GM21529 (cell line): Measurements from ENCODE around the gene BNIP3.
"Not testable (repeated sequence)": the region's sequence is repeated elsewhere in the genome, so short reads cannot be mapped to it uniquely, and the experiment has no call there.

Experiments used
- ATAC-seq: cut with Tn5 transposase; IDR thresholded peaks from one replicate; pipeline ENCODE4 v1.9.1; 2021; ENCODE audit not compliant: unreplicated experiment

The BNIP3 gene

GRCh38 chr10:131930586-131931330, 51.0 kb downstream of the BNIP3 start:
- no peak for ATAC-seq

GRCh38 chr10:131930150-131930549, 51.6 kb downstream of the BNIP3 start:
- ATAC-seq, result no peak

DNA sequence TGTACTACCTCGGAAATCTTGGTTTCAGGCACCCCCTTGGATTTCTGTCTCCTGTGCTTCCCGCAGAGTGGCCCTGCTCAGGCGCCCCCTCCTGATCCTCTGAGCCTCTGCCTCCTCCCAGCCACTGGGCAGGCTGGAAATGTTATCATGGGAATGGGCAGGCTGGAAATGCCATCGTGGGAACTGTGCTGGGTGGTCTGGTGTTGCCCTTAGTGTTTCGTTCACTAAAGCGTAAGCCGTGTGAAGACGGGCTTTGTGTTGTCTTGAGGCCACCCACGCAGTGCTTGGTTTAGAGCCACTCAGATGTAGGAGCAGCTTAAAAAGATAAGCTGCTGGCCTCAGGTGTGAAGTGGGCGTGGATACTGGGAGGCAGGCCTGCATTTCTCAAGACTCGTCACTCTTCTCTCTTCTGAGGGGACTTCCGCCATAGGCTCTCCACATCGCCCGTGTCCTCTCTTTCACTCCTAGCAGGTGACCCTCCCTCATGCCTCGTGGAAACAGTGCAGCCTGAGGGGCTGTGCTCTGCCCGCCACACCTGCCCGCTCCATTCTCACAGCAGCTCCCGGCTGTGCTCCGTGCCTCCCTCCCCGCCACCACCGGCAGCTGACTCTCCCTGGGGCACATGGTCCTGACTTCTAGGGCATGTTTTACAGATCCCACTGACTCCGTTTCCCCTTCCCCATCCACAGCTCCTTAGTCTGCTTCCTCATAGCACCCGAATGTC, 52.4 kb downstream of the BNIP3 start:
- no peak for ATAC-seq

- ATAC-seq, result peak; percentile 94
Measured at GRCh38 chr10:131928248-131929095, 53.3 kb downstream of the BNIP3 start.

- no peak for ATAC-seq
Measured at GRCh38 chr10:131926743-131927595, 54.8 kb downstream of the BNIP3 start.

- no peak for ATAC-seq
Measured at GRCh38 chr10:131926253-131926652, 55.5 kb downstream of the BNIP3 start.

GRCh38 chr10:131925716-131926115, 56.0 kb downstream of the BNIP3 start:
- ATAC-seq, result no peak

GRCh38 chr10:131925011-131925649, 56.6 kb downstream of the BNIP3 start:
- no peak for ATAC-seq

- ATAC-seq, result no peak
Measured at GRCh38 chr10:131923038-131923756, 58.5 kb downstream of the BNIP3 start.

GRCh38 chr10:131921184-131921583, 60.5 kb downstream of the BNIP3 start:
- ATAC-seq, result peak; percentile 91

GRCh38 chr10:131920693-131921092, 61.0 kb downstream of the BNIP3 start:
- no peak for ATAC-seq

DNA sequence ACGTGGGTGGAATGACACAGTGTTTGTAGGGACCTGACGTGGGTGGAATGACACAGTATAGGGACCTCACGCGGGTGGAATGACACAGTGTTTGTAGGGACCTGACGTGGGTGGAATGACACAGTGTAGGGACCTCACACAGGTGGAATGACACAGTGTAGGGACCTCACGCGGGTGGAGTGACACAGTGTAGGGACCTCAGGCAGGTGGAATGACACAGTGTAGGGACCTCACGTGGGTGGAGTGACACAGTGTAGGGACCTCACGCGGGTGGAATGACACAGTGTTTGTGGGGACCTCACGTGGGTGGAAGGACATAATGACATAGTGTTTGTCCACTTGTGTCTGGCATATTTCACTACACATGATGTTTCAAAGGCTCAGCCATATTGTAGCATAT, 61.6 kb downstream of the BNIP3 start:
- ATAC-seq, result no peak

GRCh38 chr10:131919461-131919860, 62.3 kb downstream of the BNIP3 start:
- not testable (repeated sequence) for ATAC-seq
